Body of pancreas (tissue), 4 donors: ENCODE measurements around the gene CAV1.

Experiments
- CTCF ChIP-seq, 7 experiments: fragments of 450-650 bp in 4 of 7; fragments of 200-600 bp in 3 of 7; sonication (generic) in 3 of 7; IDR thresholded peaks; one replicate each; pipeline ENCODE4 v1.5.1; 2016 to 2019; ENCODE audit warnings: antibody characterized with exemption in 7 of 7
- POLR2A ChIP-seq, 3 donors: fragments of 450-650 bp; IDR thresholded peaks; one replicate each; pipeline ENCODE4 v1.6.1; 2016; ENCODE audit warnings: antibody characterized with exemption in 3 of 3, mild to moderate bottlenecking in 2 of 3

- no peak for TF ChIP-seq CTCF (IDR thresholded peaks at IDR 0.05)
- TF ChIP-seq POLR2A (IDR thresholded peaks at IDR 0.05): no peak
Measured at GRCh38 chr7:116512520-116513188, 12.2 kb upstream of the CAV1 start.
